Measurements from ENCODE around the gene VWA2.

VWA2 gene

GRCh38 chr10:114239117-114239993 lies at the start of gene VWA2 (continued):
- TF ChIP-seq IKZF3 (tag by site-specific recombination; IDR thresholded peaks at IDR 0.05) (no peak), CTCF (tag by site-specific recombination; IDR thresholded peaks at IDR 0.05) (peak; percentile 35; the same call in 1 of the 2 replicates), WT1 (tag by site-specific recombination; IDR thresholded peaks at IDR 0.05) (peak; percentile 80), ZBTB8A (tag by site-specific recombination; IDR thresholded peaks at IDR 0.05) (peak; percentile 72), ZNF10 (tag by site-specific recombination; IDR thresholded peaks at IDR 0.05) (0 out of 2 replicates have a peak, but pooled peaks have one; percentile 38), SCRT2 (tag by site-specific recombination; IDR thresholded peaks at IDR 0.05) (peak; percentile 91), ZFP69B (tag by site-specific recombination; IDR thresholded peaks at IDR 0.05) (peak; percentile 78), ZFHX2 (tag by site-specific recombination; conservative IDR thresholded peaks at IDR 0.05) (no peak), ZEB2 (tag by site-specific recombination; IDR thresholded peaks at IDR 0.05) (peak; percentile 44; the same call in 1 of the 2 replicates), ZNF501 (tag by site-specific recombination; IDR thresholded peaks at IDR 0.05) (0 out of 2 replicates have a peak, but pooled peaks have one; percentile 35), ZNF596 (tag by site-specific recombination; IDR thresholded peaks at IDR 0.05) (no peak), GLI2 (tag by site-specific recombination; IDR thresholded peaks at IDR 0.05; ENCODE audit: borderline replicate concordance, low read depth) (no peak), ZBTB17 (tag by site-specific recombination; IDR thresholded peaks at IDR 0.05) (peak; percentile 48), ZBTB20 (tag by site-specific recombination; IDR thresholded peaks at IDR 0.05) (peak; percentile 62; the same call in 1 of the 2 replicates), SCRT1 (tag by site-specific recombination; IDR thresholded peaks at IDR 0.05; ENCODE audit: borderline replicate concordance) (peak; percentile 36; the same call in 1 of the 2 replicates), ZNF785 (tag by site-specific recombination; IDR thresholded peaks at IDR 0.05) (no peak), ZNF561 (tag by site-specific recombination; IDR thresholded peaks at IDR 0.05; ENCODE audit: borderline replicate concordance) (peak; percentile 19; the same call in 1 of the 2 replicates), ZNF362 (tag by site-specific recombination; IDR thresholded peaks at IDR 0.05) (peak; percentile 71)

GRCh38 chr10:114189700-114190099 lies 49.4 kb upstream of the VWA2 start:
- H3K36me3 ChIP-seq (ENCODE audit: control insufficient read depth in 2 of 2, insufficient read depth in 1 of 2, low read length in 2 of 2), result no peaks in the 10 kb centered on the region
- H3K27ac ChIP-seq (ENCODE audit: extremely low read depth, low read depth, low read length), result no peak overlapping the region
- ChIA-PET CTCF (interaction anchor here (1.0 kb wide), 1 partner anchor 87 kb away, joined by 3 read pairs; no protein-coding TSS in a partner anchor), POLR2A (interaction anchor here (2.9 kb wide), 1 partner anchor 16 kb away, joined by 9 read pairs; the partner anchor contains the start of gene CCDC186)
- H3K4me1 ChIP-seq (ENCODE audit: control insufficient read depth, insufficient read depth, low read length), result no peaks in the 10 kb centered on the region
- TF ChIP-seq YY1 (tag by site-specific recombination; IDR thresholded peaks at IDR 0.05) (no peak), SCRT1 (tag by site-specific recombination; IDR thresholded peaks at IDR 0.05; ENCODE audit: borderline replicate concordance) (no peak), ZNF354C (tag by site-specific recombination; IDR thresholded peaks at IDR 0.05; ENCODE audit: borderline replicate concordance, low read depth) (no peak), ZNF610 (tag by site-specific recombination; IDR thresholded peaks at IDR 0.05; ENCODE audit: borderline replicate concordance) (no peak), ZSCAN5A (tag by site-specific recombination; IDR thresholded peaks at IDR 0.05) (no peak)
- no peaks in the 10 kb centered on the region for H3K9me3 ChIP-seq (ENCODE audit: control insufficient read depth, insufficient read depth, low read depth, low read length)
- H3K4me3 ChIP-seq (ENCODE audit: low read depth, low read length), result no peak overlapping the region
